GM06990 (cell line): ENCODE results near the gene SYNDIG1.

Experiments used
- DNase-seq: peaks from one replicate; pipeline ENCODE4 v3.0.0-alpha.2; 2011; ENCODE audit not compliant: insufficient read length; ENCODE audit errors: extremely low read depth
- H3K27me3 ChIP-seq: replicated peaks from 2 replicates; pipeline ENCODE4 v1.6.0; 2011; ENCODE audit warnings: low read length; ENCODE audit not compliant: control insufficient read depth, insufficient read depth
- H3K36me3 ChIP-seq: 2 replicates; pipeline ENCODE4 v1.5.1; 2011; ENCODE audit warnings: low read length; ENCODE audit not compliant: control insufficient read depth, insufficient read depth
- H3K4me3 ChIP-seq: replicated peaks from 2 replicates; pipeline ENCODE4 v1.5.1; 2011; ENCODE audit warnings: low read depth, mild to moderate bottlenecking, control low read depth, low read length
- TF ChIP-seq, protein P1 (sequence below): IDR thresholded peaks from 2 replicates; pipeline ENCODE4 v1.5.1; 2011; ENCODE audit warnings: low read length, control low read depth, mild to moderate bottlenecking, inconsistent platforms; ENCODE audit not compliant: insufficient read depth, poor library complexity, severe bottlenecking

Gene SYNDIG1

GRCh38 chr20:24460712-24461111, 8.7 kb upstream of the SYNDIG1 start:
- TF ChIP-seq, protein P1, sequence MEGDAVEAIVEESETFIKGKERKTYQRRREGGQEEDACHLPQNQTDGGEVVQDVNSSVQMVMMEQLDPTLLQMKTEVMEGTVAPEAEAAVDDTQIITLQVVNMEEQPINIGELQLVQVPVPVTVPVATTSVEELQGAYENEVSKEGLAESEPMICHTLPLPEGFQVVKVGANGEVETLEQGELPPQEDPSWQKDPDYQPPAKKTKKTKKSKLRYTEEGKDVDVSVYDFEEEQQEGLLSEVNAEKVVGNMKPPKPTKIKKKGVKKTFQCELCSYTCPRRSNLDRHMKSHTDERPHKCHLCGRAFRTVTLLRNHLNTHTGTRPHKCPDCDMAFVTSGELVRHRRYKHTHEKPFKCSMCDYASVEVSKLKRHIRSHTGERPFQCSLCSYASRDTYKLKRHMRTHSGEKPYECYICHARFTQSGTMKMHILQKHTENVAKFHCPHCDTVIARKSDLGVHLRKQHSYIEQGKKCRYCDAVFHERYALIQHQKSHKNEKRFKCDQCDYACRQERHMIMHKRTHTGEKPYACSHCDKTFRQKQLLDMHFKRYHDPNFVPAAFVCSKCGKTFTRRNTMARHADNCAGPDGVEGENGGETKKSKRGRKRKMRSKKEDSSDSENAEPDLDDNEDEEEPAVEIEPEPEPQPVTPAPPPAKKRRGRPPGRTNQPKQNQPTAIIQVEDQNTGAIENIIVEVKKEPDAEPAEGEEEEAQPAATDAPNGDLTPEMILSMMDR, result no peak
- Histone ChIP-seq H3K27me3 (no peaks in the 10 kb centered on the region; the same call in 1 of the 2 replicates), H3K4me3 (no peak overlapping the region), H3K36me3 (no peaks in the 10 kb centered on the region)
- no peak for DNase-seq

DNA sequence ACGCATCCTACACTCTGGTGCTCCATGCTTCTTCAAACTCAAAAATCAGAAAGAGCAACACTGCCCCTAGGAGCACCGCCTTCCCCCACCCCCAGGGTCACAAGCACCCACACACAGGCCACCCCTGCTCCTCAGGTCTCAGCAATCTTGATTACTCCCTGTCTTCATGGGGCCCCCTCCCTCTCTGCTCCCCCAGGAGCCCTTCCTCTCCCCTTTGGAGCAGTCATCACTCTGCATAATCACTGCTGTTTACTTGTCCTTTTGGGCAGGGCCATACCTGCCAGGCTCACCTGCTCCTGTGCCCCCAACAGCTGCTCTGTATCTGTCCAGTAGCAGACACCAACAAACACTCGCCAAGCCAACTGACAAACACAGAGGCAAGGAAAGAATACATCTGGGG, 7.6 kb upstream of the SYNDIG1 start:
- TF ChIP-seq, protein P1, result no peak
- DNase-seq, result no peak
- no peaks in the 10 kb centered on the region; the same call in 1 of the 2 replicates for H3K27me3 ChIP-seq
- no peak overlapping the region for H3K4me3 ChIP-seq
- no peaks in the 10 kb centered on the region for H3K36me3 ChIP-seq

DNA sequence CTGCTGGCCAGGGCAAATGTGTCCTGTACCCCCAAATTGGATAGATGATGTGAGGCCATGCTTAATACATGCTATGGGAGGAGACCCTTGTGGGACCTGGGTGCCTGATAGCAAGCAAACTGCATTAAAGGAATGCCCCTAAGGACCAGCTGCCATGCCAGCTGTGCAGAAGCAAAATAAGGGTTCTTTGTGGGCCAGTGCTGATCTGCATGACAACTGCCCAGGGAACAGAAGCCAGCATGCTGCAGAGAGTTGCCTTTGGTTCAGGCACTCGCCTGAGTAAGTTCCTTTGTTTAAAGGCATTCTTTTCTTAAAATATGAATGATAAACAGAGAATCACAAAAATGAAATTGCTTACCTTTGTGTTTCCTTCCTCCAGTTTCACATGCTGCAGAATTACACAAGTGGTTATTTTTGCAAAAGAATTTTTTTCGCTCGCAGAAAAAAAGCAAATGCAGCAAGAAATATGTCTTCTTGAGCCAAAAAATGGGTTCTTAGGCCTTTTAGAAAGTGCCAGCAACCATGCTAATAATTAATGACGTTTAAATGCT, 6.9 kb upstream of the SYNDIG1 start:
- no peaks in the 10 kb centered on the region; the same call in 1 of the 2 replicates for H3K27me3 ChIP-seq
- no peak overlapping the region for H3K4me3 ChIP-seq
- no peaks in the 10 kb centered on the region for H3K36me3 ChIP-seq
- no peak for DNase-seq
- TF ChIP-seq, protein P1, result no peak

- TF ChIP-seq, protein P1, result no peak
- no peak for DNase-seq
- no peaks in the 10 kb centered on the region; the same call in 1 of the 2 replicates for H3K27me3 ChIP-seq
- no peaks in the 10 kb centered on the region for H3K36me3 ChIP-seq
- no peak overlapping the region for H3K4me3 ChIP-seq
These were observed 4.3 kb upstream of the SYNDIG1 start for GRCh38 chr20:24465159-24465558.

DNA sequence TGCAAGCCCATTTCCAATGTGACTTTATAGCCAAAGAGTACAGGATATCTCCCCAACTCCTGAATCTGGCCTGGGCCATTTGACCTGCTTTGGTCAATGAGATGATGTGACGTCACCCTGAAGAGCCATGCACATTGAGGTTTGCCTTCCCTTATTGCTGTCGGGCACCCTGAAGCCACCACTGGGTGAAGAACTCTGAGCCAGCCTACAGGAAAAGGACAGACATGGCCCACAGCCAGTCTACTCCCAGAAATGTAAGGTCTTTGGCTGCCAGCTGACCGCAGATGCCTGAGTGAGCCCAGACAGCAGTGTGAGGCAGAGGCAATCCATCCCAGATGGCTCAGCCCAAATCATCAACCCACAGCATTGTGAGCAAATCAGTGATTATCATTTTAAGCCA, 3.7 kb upstream of the SYNDIG1 start:
- TF ChIP-seq, protein P1, result no peak
- Histone ChIP-seq H3K27me3 (no peaks in the 10 kb centered on the region; the same call in none of the 2 replicates), H3K36me3 (no peaks in the 10 kb centered on the region), H3K4me3 (no peak overlapping the region)
- no peak for DNase-seq
